Activated CD8-positive, alpha-beta T cell treated with anti-CD3 and anti-CD28 coated beads, Interleukin-2, amount 10 ng/mL, durations not matched to agents 7 days and 5 days (primary cell): ENCODE results near the gene IFT81. TPM values are rescaled to one million over a fixed set of nuclear protein-coding genes. Genes with fewer than 3 reads are reported as not detected.
"Not testable (repeated sequence)": the region's sequence is repeated elsewhere in the genome, so short reads cannot be mapped to it uniquely, and the experiment has no call there.

ENCODE experiments used
- ATAC-seq: fragments of 150-1000 bp; cut with Tn5 transposase; one replicate; pipeline ENCODE4 v1.10.0; 2021; ENCODE audit warnings: moderate library complexity
- CTCF ChIA-PET: fragments of 350-600 bp; sonication (Branson Sonifier 250); formaldehyde crosslinking; loops from one replicate; lab custom pipeline; 2021; ENCODE audit warnings: antibody characterized with exemption; lab: Charles Lee
- POLR2A ChIA-PET: fragments of 350-600 bp; sonication (Branson Sonifier 250); formaldehyde crosslinking; loops from one replicate; lab custom pipeline; 2021; ENCODE audit warnings: antibody characterized with exemption; lab: Charles Lee
- DNase-seq: peaks from one replicate; pipeline ENCODE4 v3.0.0-alpha.2; 2020
- H3K27ac Mint-ChIP-seq: one replicate; pipeline ENCODE4 v1.8.0; 2021; ENCODE audit warnings: mild to moderate bottlenecking, mixed read lengths
- H3K27me3 Mint-ChIP-seq: one replicate; pipeline ENCODE4 v1.8.0; 2021; ENCODE audit warnings: low read depth, mixed read lengths
- H3K36me3 Mint-ChIP-seq: one replicate; pipeline ENCODE4 v1.8.0; 2021; ENCODE audit warnings: low read depth, mixed read lengths
- H3K4me1 Mint-ChIP-seq: one replicate; pipeline ENCODE4 v1.8.0; 2021; ENCODE audit warnings: low read depth, mixed read lengths
- H3K4me3 Mint-ChIP-seq: one replicate; pipeline ENCODE4 v1.8.0; 2021; ENCODE audit warnings: mild to moderate bottlenecking, mixed read lengths
- H3K9me3 Mint-ChIP-seq: one replicate; pipeline ENCODE4 v1.8.0; 2022; ENCODE audit warnings: mixed read lengths; ENCODE audit not compliant: insufficient read depth
- total RNA-seq, 2 experiments: library from RNA; stranded (reverse); gene quantifications; one replicate each; pipeline ENCODE4 v1.2.3, GENCODE V29; 2021

IFT81 gene
- total RNA-seq, 2 experiments from 2014 or later: 1.5 to 2.1 TPM

DNA sequence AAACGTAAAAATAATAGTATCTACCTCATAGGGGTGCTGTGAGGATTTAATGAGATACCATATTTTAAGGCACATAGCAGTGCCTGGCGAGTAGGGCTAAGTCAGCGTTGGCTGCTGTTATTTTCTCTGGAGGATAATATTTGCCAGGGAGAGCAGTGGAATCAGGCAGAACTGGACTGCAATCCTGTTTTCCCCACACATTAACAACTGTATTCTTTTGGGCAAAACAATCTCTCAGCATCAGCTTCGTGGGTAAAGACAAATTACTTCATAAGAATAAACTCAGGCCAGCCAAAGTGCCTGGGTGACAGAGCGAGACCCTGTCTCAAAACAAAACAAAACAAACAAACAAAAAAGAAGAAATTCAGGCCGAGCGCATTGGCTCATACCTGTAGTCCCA, 127.2 kb downstream of the IFT81 start:
- Mint-ChIP-seq H3K27me3 (no peaks in the 10 kb centered on the region), H3K4me3 (no peak overlapping the region), H3K9me3 (no peaks in the 10 kb centered on the region), H3K4me1 (no peaks in the 10 kb centered on the region), H3K27ac (no peak overlapping the region), H3K36me3 (no peaks in the 10 kb centered on the region)
- CTCF ChIA-PET: no interaction called here
- DNase-seq (no peak), ATAC-seq (no peak)
- POLR2A ChIA-PET: no interaction called here

DNA sequence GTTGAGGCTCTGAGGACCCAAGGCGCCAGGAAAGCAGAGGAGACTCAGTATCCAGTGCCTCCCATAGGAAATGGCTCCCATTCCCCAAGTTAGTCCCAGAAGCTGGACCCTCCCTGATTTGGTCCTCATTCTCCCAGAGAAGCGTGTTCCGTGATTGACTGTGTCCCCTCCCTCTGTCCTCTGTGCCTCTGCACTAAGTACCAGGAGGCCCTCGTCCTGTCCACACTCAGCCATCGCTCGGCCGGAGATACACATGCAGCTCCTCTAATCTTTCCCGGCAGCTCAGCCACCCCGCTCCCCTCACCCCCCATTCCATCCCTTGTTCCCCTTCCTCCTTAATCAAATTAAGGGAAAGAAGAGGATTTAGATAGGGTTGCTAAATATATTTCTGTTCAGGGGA, 128.6 kb downstream of the IFT81 start:
- Mint-ChIP-seq H3K4me3 (no peak overlapping the region), H3K27ac (no peak overlapping the region), H3K9me3 (no peaks in the 10 kb centered on the region), H3K4me1 (no peaks in the 10 kb centered on the region), H3K36me3 (no peaks in the 10 kb centered on the region), H3K27me3 (no peaks in the 10 kb centered on the region)
- ATAC-seq: no peak
- POLR2A ChIA-PET: no interaction called here
- DNase-seq: no peak
- CTCF ChIA-PET: no interaction called here

GRCh38 chr12:110253176-110253575, 129.0 kb downstream of the IFT81 start:
- H3K4me1 Mint-ChIP-seq: no peaks in the 10 kb centered on the region
- no peaks in the 10 kb centered on the region for H3K9me3 Mint-ChIP-seq
- CTCF ChIA-PET: no interaction called here
- POLR2A ChIA-PET: no interaction called here
- H3K36me3 Mint-ChIP-seq: no peaks in the 10 kb centered on the region
- ATAC-seq: no peak
- DNase-seq: no peak
- H3K27me3 Mint-ChIP-seq: no peaks in the 10 kb centered on the region
- no peak overlapping the region for H3K27ac Mint-ChIP-seq
- no peak overlapping the region for H3K4me3 Mint-ChIP-seq

GRCh38 chr12:110254971-110255540, 130.9 kb downstream of the IFT81 start:
- Mint-ChIP-seq H3K27ac (no peak overlapping the region), H3K9me3 (no peaks in the 10 kb centered on the region), H3K36me3 (no peaks in the 10 kb centered on the region), H3K27me3 (no peaks in the 10 kb centered on the region), H3K4me3 (no peak overlapping the region), H3K4me1 (no peaks in the 10 kb centered on the region)
- ATAC-seq: no peak
- CTCF ChIA-PET: no interaction called here
- DNase-seq: no peak
- POLR2A ChIA-PET: no interaction called here

GRCh38 chr12:110255890-110256456, 131.8 kb downstream of the IFT81 start:
- H3K27me3 Mint-ChIP-seq, H3K4me1 Mint-ChIP-seq, H3K36me3 Mint-ChIP-seq, POLR2A ChIA-PET, H3K9me3 Mint-ChIP-seq, ATAC-seq, H3K27ac Mint-ChIP-seq, DNase-seq, H3K4me3 Mint-ChIP-seq: not testable (repeated sequence)
- CTCF ChIA-PET: interaction anchor here (0.7 kb wide), 1 partner anchor 17 kb away, joined by 3 read pairs; no protein-coding TSS in a partner anchor

DNA sequence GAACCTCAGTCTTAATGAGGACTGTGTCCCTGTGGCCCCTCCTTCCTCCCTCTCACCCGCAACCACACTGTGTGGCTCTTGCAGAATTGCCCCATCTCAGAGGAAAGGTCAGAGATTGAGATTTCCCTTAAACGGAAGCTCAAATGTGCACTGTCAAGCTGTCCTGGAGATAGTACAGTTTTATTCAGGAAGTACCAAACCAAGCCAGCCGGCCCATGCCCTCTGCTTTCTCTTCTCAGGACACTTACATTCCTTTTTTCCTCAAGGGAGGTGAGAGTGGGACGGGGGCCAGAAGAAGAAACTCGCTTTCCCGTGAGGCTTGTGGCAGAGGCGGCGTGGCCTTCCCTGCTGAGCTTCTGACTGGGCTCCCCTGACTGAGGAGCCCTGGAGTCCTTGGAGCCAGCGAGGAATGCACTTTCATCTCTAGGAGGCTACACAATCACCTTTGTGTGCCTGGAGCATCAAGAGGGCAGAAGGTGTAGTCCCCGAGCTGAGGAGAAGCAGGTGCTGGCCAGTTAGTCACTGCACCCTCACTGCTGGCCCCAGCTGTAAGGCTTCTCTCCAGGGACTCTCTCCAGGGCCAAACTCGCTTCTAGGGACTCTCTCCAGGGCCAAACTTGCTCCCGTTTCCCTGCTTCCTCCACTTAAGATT, 132.7 kb downstream of the IFT81 start:
- no peak overlapping the region for H3K4me3 Mint-ChIP-seq
- no peaks in the 10 kb centered on the region for H3K27me3 Mint-ChIP-seq
- H3K36me3 Mint-ChIP-seq: no peaks in the 10 kb centered on the region
- ATAC-seq (no peak), DNase-seq (no peak)
- CTCF ChIA-PET: interaction anchor here (0.7 kb wide), 1 partner anchor 18 kb away, joined by 3 read pairs; no protein-coding TSS in a partner anchor
- POLR2A ChIA-PET: interaction anchor here (0.6 kb wide), 1 partner anchor 59 kb away, joined by 3 read pairs; no protein-coding TSS in a partner anchor
- no peaks in the 10 kb centered on the region for H3K4me1 Mint-ChIP-seq
- no peak overlapping the region for H3K27ac Mint-ChIP-seq
- no peaks in the 10 kb centered on the region for H3K9me3 Mint-ChIP-seq

GRCh38 chr12:110258466-110258865, 134.3 kb downstream of the IFT81 start:
- no peak for ATAC-seq
- Mint-ChIP-seq H3K36me3 (no peaks in the 10 kb centered on the region), H3K27me3 (peaks cover 3% of the 10 kb centered on the region), H3K4me1 (no peaks in the 10 kb centered on the region), H3K27ac (no peak overlapping the region), H3K9me3 (no peaks in the 10 kb centered on the region), H3K4me3 (no peak overlapping the region)
- POLR2A ChIA-PET: no interaction called here
- CTCF ChIA-PET: no interaction called here
- no peak for DNase-seq

- ChIA-PET POLR2A (no interaction called here), CTCF (interaction anchor here (1.0 kb wide), 1 partner anchor 169 kb away, joined by 3 read pairs; no protein-coding TSS in a partner anchor)
- Mint-ChIP-seq H3K9me3 (no peaks in the 10 kb centered on the region), H3K36me3 (no peaks in the 10 kb centered on the region), H3K4me3 (no peak overlapping the region), H3K4me1 (no peaks in the 10 kb centered on the region), H3K27ac (no peak overlapping the region), H3K27me3 (peaks cover 19% of the 10 kb centered on the region)
- ATAC-seq: no peak
- no peak for DNase-seq
Observed at GRCh38 chr12:110262442-110263388, 138.6 kb downstream of the IFT81 start.

DNA sequence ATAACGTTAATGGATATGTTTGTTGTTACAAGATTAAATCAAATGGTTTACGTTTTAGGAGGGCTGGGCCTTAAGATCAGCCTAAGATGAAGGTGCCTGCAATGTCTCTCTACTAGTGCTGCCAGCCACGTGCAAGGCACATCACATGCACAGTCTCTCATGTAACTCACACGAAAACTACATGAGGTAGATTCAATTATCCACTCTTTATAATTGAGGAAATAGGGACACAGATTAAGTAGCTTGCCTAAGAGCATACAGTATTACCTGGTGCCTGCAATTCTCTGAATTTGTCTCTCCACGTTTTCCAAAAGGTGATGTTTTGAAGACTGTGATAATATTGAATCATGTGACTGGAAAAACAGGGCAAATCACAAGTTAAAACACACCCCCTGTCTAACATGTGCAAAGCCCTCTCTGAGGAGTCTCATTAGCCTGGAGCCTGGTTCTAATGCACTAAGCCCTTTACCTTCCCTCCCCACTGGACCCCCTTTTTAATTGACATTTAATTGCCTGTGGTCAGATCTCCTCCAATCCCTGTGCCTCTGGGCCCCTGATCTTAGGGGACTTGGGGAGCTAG, 142.3 kb downstream of the IFT81 start:
- Mint-ChIP-seq H3K36me3 (no peaks in the 10 kb centered on the region), H3K27me3 (peaks cover 37% of the 10 kb centered on the region), H3K9me3 (no peaks in the 10 kb centered on the region), H3K4me3 (no peak overlapping the region), H3K27ac (no peak overlapping the region), H3K4me1 (no peaks in the 10 kb centered on the region)
- DNase-seq (no peak), ATAC-seq (no peak)
- POLR2A ChIA-PET: no interaction called here
- CTCF ChIA-PET: interaction anchor here (1.3 kb wide), 1 partner anchor 14 kb away, joined by 4 read pairs; the partner anchor contains the start of gene ATP2A2

- no peak overlapping the region for H3K27ac Mint-ChIP-seq
- ChIA-PET CTCF (interaction anchor here (1.3 kb wide), 1 partner anchor 14 kb away, joined by 4 read pairs; the partner anchor contains the start of gene ATP2A2), POLR2A (no interaction called here)
- H3K9me3 Mint-ChIP-seq: no peaks in the 10 kb centered on the region
- H3K36me3 Mint-ChIP-seq: no peaks in the 10 kb centered on the region
- H3K4me1 Mint-ChIP-seq: no peaks in the 10 kb centered on the region
- H3K4me3 Mint-ChIP-seq: no peak overlapping the region
- DNase-seq (no peak), ATAC-seq (no peak)
- peaks cover 41% of the 10 kb centered on the region for H3K27me3 Mint-ChIP-seq
Observed at GRCh38 chr12:110266980-110267620, 142.9 kb downstream of the IFT81 start.
